Fibroblast of lung (primary cell): ENCODE results near the gene CGRRF1. TPM values are rescaled to one million over a fixed set of nuclear protein-coding genes. Genes with fewer than 3 reads are reported as not detected.

Experiments
- DNase-seq, 2 donors: peaks; one replicate each; pipeline versions ENCODE4 v3.0.0 to v3.0.0-alpha.2; 2010; ENCODE audit warnings: low read depth in 2 of 2
- H2AFZ ChIP-seq: 2 replicates; pipeline ENCODE4 v1.5.1; 2012; ENCODE audit warnings: low read length, control low read depth, inconsistent platforms
- H3K27ac ChIP-seq: 2 replicates; pipeline ENCODE4 v1.5.1; 2011; ENCODE audit warnings: low read length, control low read depth; ENCODE audit not compliant: insufficient read depth
- H3K27me3 ChIP-seq: 2 replicates; pipeline ENCODE4 v1.5.1; 2011; ENCODE audit warnings: mild to moderate bottlenecking, low read length; ENCODE audit not compliant: control insufficient read depth, insufficient read depth
- H3K36me3 ChIP-seq: 2 replicates; pipeline ENCODE4 v1.5.1; 2011; ENCODE audit warnings: low read length; ENCODE audit not compliant: control insufficient read depth, insufficient read depth
- H3K4me1 ChIP-seq: 2 replicates; pipeline ENCODE4 v1.5.1; 2011; ENCODE audit warnings: low read length; ENCODE audit not compliant: control insufficient read depth, insufficient read depth; ENCODE audit errors: extremely low read depth
- H3K4me2 ChIP-seq: 2 replicates; pipeline ENCODE4 v1.5.1; 2011; ENCODE audit warnings: low read length, control low read depth; ENCODE audit not compliant: insufficient read depth; ENCODE audit errors: extremely low read depth
- H3K4me3 ChIP-seq, 4 experiments: fragments of 200-600 bp in 1 of 4; sonication (generic) in 1 of 4; replicated peaks in 1 of 4; 2 replicates each; pipeline ENCODE4 v1.5.1; 2011 to 2016; ENCODE audit warnings: low read length in 4 of 4, low read depth in 3 of 4, mild to moderate bottlenecking in 3 of 4, control low read depth in 2 of 4, inconsistent platforms in 1 of 4, mixed read lengths in 1 of 4; ENCODE audit not compliant: insufficient read depth in 1 of 4; ENCODE audit errors: control extremely low read depth in 1 of 4
- H3K79me2 ChIP-seq: 2 replicates; pipeline ENCODE4 v1.5.1; 2012; ENCODE audit warnings: mild to moderate bottlenecking, low read length, inconsistent platforms; ENCODE audit not compliant: control insufficient read depth, insufficient read depth
- H3K9ac ChIP-seq: 2 replicates; pipeline ENCODE4 v1.5.1; 2011; ENCODE audit warnings: mild to moderate bottlenecking, low read length, control low read depth; ENCODE audit not compliant: insufficient read depth
- H3K9me3 ChIP-seq: 2 replicates; pipeline ENCODE4 v1.5.1; 2012; ENCODE audit warnings: low read depth, low read length; ENCODE audit not compliant: control insufficient read depth, insufficient read depth
- H4K20me1 ChIP-seq: 2 replicates; pipeline ENCODE4 v1.5.1; 2011; ENCODE audit warnings: low read length; ENCODE audit not compliant: control insufficient read depth, insufficient read depth; ENCODE audit errors: extremely low read depth
- EZH2 ChIP-seq: IDR thresholded peaks from 2 replicates; pipeline ENCODE4 v1.5.1; 2012; ENCODE audit warnings: low read length, control low read depth, mild to moderate bottlenecking; ENCODE audit errors: missing control alignments
- polyA plus RNA-seq, 2 donors: library from polyadenylated mRNA; depleted of rRNA in 1 of 2; stranded (reverse) in 1 of 2; unstranded in 1 of 2; fragments of >200 nt; gene quantifications; 2 replicates each; pipeline ENCODE4 v1.2.1, GENCODE V29; 2011 to 2012; ENCODE audit warnings: missing spikeins in 1 of 2
- total RNA-seq: library from RNA; depleted of rRNA; stranded (reverse); fragments of >200 nt; gene quantifications from 2 replicates; pipeline ENCODE4 v1.2.1, GENCODE V29; 2014
- TF ChIP-seq, protein P1 (sequence below), 2 donors: IDR thresholded peaks in 1 of 2; conservative IDR thresholded peaks in 1 of 2; 1 replicate in 1 of 2; 2 replicates in 1 of 2; pipeline ENCODE4 v1.5.1; 2011 to 2012; ENCODE audit warnings: low read length in 2 of 2, control low read depth in 1 of 2, inconsistent platforms in 1 of 2, low read depth in 1 of 2, mild to moderate bottlenecking in 1 of 2

Gene CGRRF1
- total and polyA plus RNA-seq, 2 donors (not counting 1 experiment from before 2014, with no cell fraction given), result 15.8 to 23.0 TPM

GRCh38 chr14:54532111-54533012, 22.7 kb downstream of the CGRRF1 start:
- TF ChIP-seq EZH2, result no peak
- TF ChIP-seq, protein P1, sequence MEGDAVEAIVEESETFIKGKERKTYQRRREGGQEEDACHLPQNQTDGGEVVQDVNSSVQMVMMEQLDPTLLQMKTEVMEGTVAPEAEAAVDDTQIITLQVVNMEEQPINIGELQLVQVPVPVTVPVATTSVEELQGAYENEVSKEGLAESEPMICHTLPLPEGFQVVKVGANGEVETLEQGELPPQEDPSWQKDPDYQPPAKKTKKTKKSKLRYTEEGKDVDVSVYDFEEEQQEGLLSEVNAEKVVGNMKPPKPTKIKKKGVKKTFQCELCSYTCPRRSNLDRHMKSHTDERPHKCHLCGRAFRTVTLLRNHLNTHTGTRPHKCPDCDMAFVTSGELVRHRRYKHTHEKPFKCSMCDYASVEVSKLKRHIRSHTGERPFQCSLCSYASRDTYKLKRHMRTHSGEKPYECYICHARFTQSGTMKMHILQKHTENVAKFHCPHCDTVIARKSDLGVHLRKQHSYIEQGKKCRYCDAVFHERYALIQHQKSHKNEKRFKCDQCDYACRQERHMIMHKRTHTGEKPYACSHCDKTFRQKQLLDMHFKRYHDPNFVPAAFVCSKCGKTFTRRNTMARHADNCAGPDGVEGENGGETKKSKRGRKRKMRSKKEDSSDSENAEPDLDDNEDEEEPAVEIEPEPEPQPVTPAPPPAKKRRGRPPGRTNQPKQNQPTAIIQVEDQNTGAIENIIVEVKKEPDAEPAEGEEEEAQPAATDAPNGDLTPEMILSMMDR (conservative IDR thresholded peaks at IDR 0.05 in 1 of 2, IDR thresholded peaks at IDR 0.05 in 1 of 2; ENCODE audit: low read depth in 1 of 2, low read length in 2 of 2), result no peak

GRCh38 chr14:54533100-54533499, 23.4 kb downstream of the CGRRF1 start:
- no peaks in the 10 kb centered on the region for H4K20me1 ChIP-seq
- no peaks in the 10 kb centered on the region for H3K9me3 ChIP-seq
- H3K79me2 ChIP-seq, result no peaks in the 10 kb centered on the region
- peaks cover 1% of the 10 kb centered on the region for H3K36me3 ChIP-seq
- no peak overlapping the region for H3K27ac ChIP-seq
- H3K4me3 ChIP-seq, result no peak overlapping the region
- H2AFZ ChIP-seq, result no peak overlapping the region
- H3K4me1 ChIP-seq, result no peaks in the 10 kb centered on the region
- H3K27me3 ChIP-seq, result no peaks in the 10 kb centered on the region
- no peak for DNase-seq
- no peak overlapping the region for H3K4me2 ChIP-seq
- H3K9ac ChIP-seq, result no peak overlapping the region
- TF ChIP-seq, protein P1 (conservative IDR thresholded peaks at IDR 0.05 in 1 of 2, IDR thresholded peaks at IDR 0.05 in 1 of 2; ENCODE audit: low read depth in 1 of 2, low read length in 2 of 2), result no peak
- TF ChIP-seq EZH2, result no peak

More at GRCh38 chr14:54532111-54533012, 22.7 kb downstream of the CGRRF1 start:
- no peaks in the 10 kb centered on the region for H3K9me3 ChIP-seq
- no peaks in the 10 kb centered on the region for H3K79me2 ChIP-seq
- H3K36me3 ChIP-seq, result no peaks in the 10 kb centered on the region
- H3K4me3 ChIP-seq, result no peak overlapping the region
- H3K4me1 ChIP-seq, result no peaks in the 10 kb centered on the region
- H3K9ac ChIP-seq, result no peak overlapping the region
- no peak overlapping the region for H3K4me2 ChIP-seq
- H4K20me1 ChIP-seq, result no peaks in the 10 kb centered on the region
- DNase-seq, result no peak
- H2AFZ ChIP-seq, result no peak overlapping the region
- no peak overlapping the region for H3K27ac ChIP-seq
- H3K27me3 ChIP-seq, result no peaks in the 10 kb centered on the region

GRCh38 chr14:54535126-54535525, 25.4 kb downstream of the CGRRF1 start:
- TF ChIP-seq, protein P1 (conservative IDR thresholded peaks at IDR 0.05 in 1 of 2, IDR thresholded peaks at IDR 0.05 in 1 of 2; ENCODE audit: low read depth in 1 of 2, low read length in 2 of 2), result no peak
- TF ChIP-seq EZH2, result no peak
- Histone ChIP-seq H3K4me2 (no peak overlapping the region), H3K4me3 (no peak overlapping the region), H3K9ac (no peak overlapping the region), H3K9me3 (no peaks in the 10 kb centered on the region), H3K36me3 (peaks cover 1% of the 10 kb centered on the region), H3K27ac (no peak overlapping the region), H3K27me3 (no peaks in the 10 kb centered on the region), H3K79me2 (no peaks in the 10 kb centered on the region), H4K20me1 (no peaks in the 10 kb centered on the region), H2AFZ (no peak overlapping the region), H3K4me1 (no peaks in the 10 kb centered on the region)
- peak; percentile 8 to 10 for DNase-seq
